K562 (cell line): ENCODE measurements around the gene CEP295NL. TPM values are rescaled to one million over a fixed set of nuclear protein-coding genes. Genes with fewer than 3 reads are reported as not detected.
A peak's percentile ranks its signal among the peaks of the same experiment; 100 is the strongest.

ENCODE experiments used
- BDP1 ChIP-seq: IDR thresholded peaks from 3 replicates; pipeline ENCODE4 v1.6.1; 2011; ENCODE audit not compliant: insufficient read length, insufficient read depth
- BMI1 ChIP-seq: fragments of 150-350 bp; IDR thresholded peaks from 2 replicates; pipeline ENCODE4 v1.6.1; 2014; ENCODE audit warnings: low read length
- BRF2 ChIP-seq: IDR thresholded peaks from 3 replicates; pipeline ENCODE4 v1.6.1; 2011; ENCODE audit warnings: borderline replicate concordance, mild to moderate bottlenecking; ENCODE audit not compliant: insufficient read length, insufficient read depth
- CBFA2T2 ChIP-seq: fragments of 450-650 bp; conservative IDR thresholded peaks from 2 replicates; pipeline ENCODE4 v1.6.1; 2017; ENCODE audit warnings: mild to moderate bottlenecking
- EP400 ChIP-seq: fragments of 450-650 bp; IDR thresholded peaks from 2 replicates; pipeline ENCODE4 v1.6.1; 2017; ENCODE audit warnings: antibody characterized with exemption, mild to moderate bottlenecking, moderate library complexity
- ETV5 ChIP-seq: sonication (generic); formaldehyde crosslinking; IDR thresholded peaks from 2 replicates; pipeline ENCODE4 v1.4.0; 2020; ENCODE audit warnings: low read depth, mild to moderate bottlenecking, missing genetic modification reagents
- ETV6 ChIP-seq, 3 experiments: fragments of 150-350 bp in 1 of 3; sonication (generic) in 1 of 3; formaldehyde crosslinking in 1 of 3; IDR thresholded peaks; 2 replicates each; pipeline versions ENCODE4 v1.6.1 to v1.8.0; 2014 to 2022; ENCODE audit warnings: borderline replicate concordance in 2 of 3, low read depth in 2 of 3, antibody characterized with exemption in 1 of 3, low read length in 1 of 3, mild to moderate bottlenecking in 1 of 3, missing genetic modification reagents in 1 of 3
- FOXA3 ChIP-seq, 2 experiments: fragments of 450-650 bp in 1 of 2; sonication (generic) in 1 of 2; formaldehyde crosslinking; IDR thresholded peaks in 1 of 2; conservative IDR thresholded peaks in 1 of 2; 2 replicates each; pipeline versions ENCODE4 v1.4.0 to v1.8.0; 2020 to 2022; ENCODE audit warnings: mild to moderate bottlenecking in 2 of 2, missing genetic modification reagents in 1 of 2
- MBD2 ChIP-seq: sonication (generic); IDR thresholded peaks from 2 replicates; pipeline ENCODE4 v1.6.1; 2016; ENCODE audit warnings: low read depth, borderline replicate concordance
- MNT ChIP-seq, 2 experiments: fragments of 450-650 bp; conservative IDR thresholded peaks; 2 replicates each; pipeline ENCODE4 v1.6.1; 2017; ENCODE audit warnings: mild to moderate bottlenecking in 2 of 2, moderate library complexity in 2 of 2
- NR2C1 ChIP-seq, 2 experiments: fragments of 450-650 bp; IDR thresholded peaks; 2 replicates each; pipeline ENCODE4 v1.6.1; 2017; ENCODE audit warnings: mild to moderate bottlenecking in 2 of 2, antibody characterized with exemption in 1 of 2, inconsistent platforms in 1 of 2, missing compliant biosample characterization in 1 of 2, missing genetic modification characterization in 1 of 2
- PHF21A ChIP-seq: fragments of 450-650 bp; IDR thresholded peaks from 2 replicates; pipeline ENCODE4 v1.6.1; 2017; ENCODE audit warnings: low read depth, borderline replicate concordance
- POLR2AphosphoS5 ChIP-seq: IDR thresholded peaks from 2 replicates; pipeline ENCODE4 v1.6.1; 2011; ENCODE audit warnings: mild to moderate bottlenecking, low read depth, low read length, moderate library complexity; ENCODE audit not compliant: control insufficient read depth, insufficient read depth
- ZNF316 ChIP-seq: fragments of 450-650 bp; IDR thresholded peaks from 2 replicates; pipeline ENCODE4 v1.6.1; 2016
- ZNF668 ChIP-seq: fragments of 250-450 bp; sonication (Bioruptor Pico); IDR thresholded peaks from 2 replicates; pipeline ENCODE4 v1.8.0; 2022; ENCODE audit warnings: mild to moderate bottlenecking, inconsistent platforms
- polyA plus RNA-seq, 8 experiments: library from polyadenylated mRNA; depleted of rRNA in 4 of 8; stranded (reverse) in 5 of 8; unstranded in 3 of 8; fragments of >200 nt; fragmentation: Nextera tagmentation in 2 of 8; fragmentation: Illumina TruSeq in 1 of 8; extraction: Ambion mirVana in 2 of 8; extraction: Trizol in 1 of 8; gene quantifications; 2 replicates each; pipeline versions ENCODE4 v1.2.1 to v1.2.3, GENCODE V29; 2011 to 2014; ENCODE audit warnings: inconsistent platforms in 1 of 8, missing spikeins in 1 of 8
- total RNA-seq, 7 experiments: library from RNA; depleted of rRNA in 6 of 7; stranded (reverse); fragments of >200 nt in 6 of 7; fragmentation: Illumina TruSeq in 2 of 7; extraction: Trizol in 2 of 7; gene quantifications; 2 replicates each; pipeline versions ENCODE4 v1.2.1 to v1.2.3, GENCODE V29; 2011 to 2021; ENCODE audit warnings: low replicate concordance in 1 of 7
- TF ChIP-seq, protein P1 (sequence below): sonication (generic); formaldehyde crosslinking; IDR thresholded peaks from 2 replicates; pipeline ENCODE4 v1.8.0; 2022; ENCODE audit warnings: mild to moderate bottlenecking, missing genetic modification reagents
- TF ChIP-seq, protein P2 (sequence below): sonication (generic); formaldehyde crosslinking; IDR thresholded peaks from 2 replicates; pipeline ENCODE4 v1.9.0; 2022; ENCODE audit warnings: mild to moderate bottlenecking, missing genetic modification reagents
- TF ChIP-seq, protein P3 (sequence below): fragments of 250-450 bp; sonication (Bioruptor Pico); IDR thresholded peaks from 2 replicates; pipeline ENCODE4 v1.8.0; 2021; ENCODE audit warnings: moderate library complexity, mild to moderate bottlenecking, inconsistent platforms

Gene CEP295NL
- total and polyA plus RNA-seq, 9 of the 15 experiments (the other 6 are each of a cell fraction or from before 2014, with no cell fraction given), result not detected

- TF ChIP-seq, protein P1, sequence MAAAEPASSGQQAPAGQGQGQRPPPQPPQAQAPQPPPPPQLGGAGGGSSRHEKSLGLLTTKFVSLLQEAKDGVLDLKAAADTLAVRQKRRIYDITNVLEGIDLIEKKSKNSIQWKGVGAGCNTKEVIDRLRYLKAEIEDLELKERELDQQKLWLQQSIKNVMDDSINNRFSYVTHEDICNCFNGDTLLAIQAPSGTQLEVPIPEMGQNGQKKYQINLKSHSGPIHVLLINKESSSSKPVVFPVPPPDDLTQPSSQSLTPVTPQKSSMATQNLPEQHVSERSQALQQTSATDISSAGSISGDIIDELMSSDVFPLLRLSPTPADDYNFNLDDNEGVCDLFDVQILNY (CRISPR knock-in tag), result no peak
- TF ChIP-seq ZNF316 (no peak), MNT (conservative IDR thresholded peaks at IDR 0.05) (peak; percentile 81 to 91), PHF21A (peak; percentile 45; the same call in 1 of the 2 replicates), CBFA2T2 (0 out of 2 replicates have a peak, but pooled peaks have one; percentile 11), EP400 (peak; percentile 98), FOXA3 (CRISPR knock-in tag; conservative IDR thresholded peaks at IDR 0.05 in 1 of 2, IDR thresholded peaks at IDR 0.05 in 1 of 2) (peak; percentile 32 to 75; a peak in 3 of 4 replicates), ETV5 (peak; percentile 47; the same call in 1 of the 2 replicates), ETV6 (IDR thresholded peaks at IDR 0.05; ENCODE audit: borderline replicate concordance in 1 of 2, low read depth in 2 of 2, low read length in 1 of 2) (no peak), ETV6 (CRISPR knock-in tag; IDR thresholded peaks at IDR 0.05; ENCODE audit: borderline replicate concordance) (no peak), BDP1 (no peak), NR2C1 (IDR thresholded peaks at IDR 0.05) (no peak; the same call in 1 of the 2 replicates), NR2C1 (tag; IDR thresholded peaks at IDR 0.05) (peak; percentile 64), ZNF668 (CRISPR knock-in tag) (no peak), BMI1 (no peak), BRF2 (no peak), MBD2 (no peak), POLR2AphosphoS5 (no peak)
- TF ChIP-seq, protein P2, sequence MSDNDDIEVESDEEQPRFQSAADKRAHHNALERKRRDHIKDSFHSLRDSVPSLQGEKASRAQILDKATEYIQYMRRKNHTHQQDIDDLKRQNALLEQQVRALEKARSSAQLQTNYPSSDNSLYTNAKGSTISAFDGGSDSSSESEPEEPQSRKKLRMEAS, result peak; percentile 97
- TF ChIP-seq, protein P3, sequence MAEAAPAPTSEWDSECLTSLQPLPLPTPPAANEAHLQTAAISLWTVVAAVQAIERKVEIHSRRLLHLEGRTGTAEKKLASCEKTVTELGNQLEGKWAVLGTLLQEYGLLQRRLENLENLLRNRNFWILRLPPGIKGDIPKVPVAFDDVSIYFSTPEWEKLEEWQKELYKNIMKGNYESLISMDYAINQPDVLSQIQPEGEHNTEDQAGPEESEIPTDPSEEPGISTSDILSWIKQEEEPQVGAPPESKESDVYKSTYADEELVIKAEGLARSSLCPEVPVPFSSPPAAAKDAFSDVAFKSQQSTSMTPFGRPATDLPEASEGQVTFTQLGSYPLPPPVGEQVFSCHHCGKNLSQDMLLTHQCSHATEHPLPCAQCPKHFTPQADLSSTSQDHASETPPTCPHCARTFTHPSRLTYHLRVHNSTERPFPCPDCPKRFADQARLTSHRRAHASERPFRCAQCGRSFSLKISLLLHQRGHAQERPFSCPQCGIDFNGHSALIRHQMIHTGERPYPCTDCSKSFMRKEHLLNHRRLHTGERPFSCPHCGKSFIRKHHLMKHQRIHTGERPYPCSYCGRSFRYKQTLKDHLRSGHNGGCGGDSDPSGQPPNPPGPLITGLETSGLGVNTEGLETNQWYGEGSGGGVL (CRISPR knock-in tag), result no peak
These were observed 40.7 kb downstream of the CEP295NL start (continued) for GRCh38 chr17:78862073-78863023.
